LNCaP clone FGC (cell line): ENCODE results near the gene TRPM7.

ENCODE experiments used
- DNase-seq: peaks from one replicate; pipeline ENCODE4 v3.0.0-alpha.2; 2011; ENCODE audit warnings: low read depth
- H3K4me3 ChIP-seq: 2 replicates; pipeline ENCODE4 v1.5.1; 2011; ENCODE audit warnings: mild to moderate bottlenecking, low read depth, low read length, control low read depth
- TF ChIP-seq, protein P1 (sequence below): IDR thresholded peaks from 2 replicates; pipeline ENCODE4 v1.5.1; 2012; ENCODE audit warnings: mild to moderate bottlenecking; ENCODE audit not compliant: control insufficient read depth, insufficient read depth; ENCODE audit errors: extremely low read depth

Gene TRPM7

DNA sequence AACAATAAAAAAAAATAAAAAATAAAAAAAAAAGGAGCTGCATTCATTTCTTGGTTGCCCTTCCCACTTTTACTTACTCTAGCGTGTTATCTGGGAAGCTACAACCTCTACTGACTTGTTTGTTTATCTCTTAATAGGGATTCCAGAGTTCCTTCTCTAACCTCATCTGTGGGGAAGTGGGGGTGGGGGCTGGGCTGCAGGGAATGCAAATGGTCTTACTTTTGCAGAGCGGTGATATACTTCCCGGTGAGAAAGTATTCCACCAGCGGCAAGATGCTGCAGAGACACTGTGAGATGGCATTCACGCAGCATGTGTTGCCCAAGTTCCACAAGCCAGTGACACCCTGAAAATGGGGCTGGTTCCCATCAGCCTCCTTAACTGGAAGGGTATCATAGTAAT is 142.2 kb downstream of the TRPM7 start:
- TF ChIP-seq, protein P1, sequence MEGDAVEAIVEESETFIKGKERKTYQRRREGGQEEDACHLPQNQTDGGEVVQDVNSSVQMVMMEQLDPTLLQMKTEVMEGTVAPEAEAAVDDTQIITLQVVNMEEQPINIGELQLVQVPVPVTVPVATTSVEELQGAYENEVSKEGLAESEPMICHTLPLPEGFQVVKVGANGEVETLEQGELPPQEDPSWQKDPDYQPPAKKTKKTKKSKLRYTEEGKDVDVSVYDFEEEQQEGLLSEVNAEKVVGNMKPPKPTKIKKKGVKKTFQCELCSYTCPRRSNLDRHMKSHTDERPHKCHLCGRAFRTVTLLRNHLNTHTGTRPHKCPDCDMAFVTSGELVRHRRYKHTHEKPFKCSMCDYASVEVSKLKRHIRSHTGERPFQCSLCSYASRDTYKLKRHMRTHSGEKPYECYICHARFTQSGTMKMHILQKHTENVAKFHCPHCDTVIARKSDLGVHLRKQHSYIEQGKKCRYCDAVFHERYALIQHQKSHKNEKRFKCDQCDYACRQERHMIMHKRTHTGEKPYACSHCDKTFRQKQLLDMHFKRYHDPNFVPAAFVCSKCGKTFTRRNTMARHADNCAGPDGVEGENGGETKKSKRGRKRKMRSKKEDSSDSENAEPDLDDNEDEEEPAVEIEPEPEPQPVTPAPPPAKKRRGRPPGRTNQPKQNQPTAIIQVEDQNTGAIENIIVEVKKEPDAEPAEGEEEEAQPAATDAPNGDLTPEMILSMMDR: no peak

DNA sequence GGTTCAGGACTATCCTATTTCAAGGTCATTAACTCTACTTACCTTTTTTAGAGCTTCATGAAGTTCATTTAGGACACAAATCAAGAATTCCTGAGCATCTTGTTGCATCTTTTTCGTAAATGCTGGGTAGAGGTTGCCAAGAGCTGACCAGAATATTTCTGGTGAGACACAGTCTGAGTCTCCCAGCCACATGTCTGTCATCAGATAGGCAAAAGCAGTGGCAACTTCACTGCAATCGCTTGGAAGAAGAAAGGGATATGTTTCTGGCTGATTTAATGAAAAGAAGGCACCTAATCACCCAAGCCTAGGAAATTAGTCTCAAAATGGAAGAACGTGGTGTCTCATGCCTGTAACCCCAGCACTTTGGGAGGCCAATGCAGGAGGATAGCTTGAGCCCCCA is 143.0 kb downstream of the TRPM7 start:
- no peak for DNase-seq
- H3K4me3 ChIP-seq: no peak overlapping the region
- TF ChIP-seq, protein P1: no peak

More for the DNA sequence above, 142.2 kb downstream of the TRPM7 start:
- H3K4me3 ChIP-seq: no peak overlapping the region
- no peak for DNase-seq

DNA sequence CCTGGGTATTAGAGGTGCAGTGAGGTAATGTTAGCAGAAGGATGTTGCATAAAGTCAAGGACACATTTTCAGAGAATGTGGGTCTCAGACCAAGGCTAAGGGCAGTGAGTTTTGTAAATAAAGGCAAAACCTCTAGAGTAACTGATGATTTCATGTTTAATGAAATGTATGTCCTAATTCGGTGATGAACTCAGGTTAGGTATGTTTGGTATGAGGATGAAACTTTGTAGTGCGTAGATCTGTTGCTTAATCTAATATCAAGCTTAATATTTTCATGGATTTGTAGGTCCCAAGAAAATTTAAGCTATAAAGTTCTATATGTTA is 143.7 kb downstream of the TRPM7 start:
- H3K4me3 ChIP-seq: no peak overlapping the region
- TF ChIP-seq, protein P1: no peak
- no peak for DNase-seq

DNA sequence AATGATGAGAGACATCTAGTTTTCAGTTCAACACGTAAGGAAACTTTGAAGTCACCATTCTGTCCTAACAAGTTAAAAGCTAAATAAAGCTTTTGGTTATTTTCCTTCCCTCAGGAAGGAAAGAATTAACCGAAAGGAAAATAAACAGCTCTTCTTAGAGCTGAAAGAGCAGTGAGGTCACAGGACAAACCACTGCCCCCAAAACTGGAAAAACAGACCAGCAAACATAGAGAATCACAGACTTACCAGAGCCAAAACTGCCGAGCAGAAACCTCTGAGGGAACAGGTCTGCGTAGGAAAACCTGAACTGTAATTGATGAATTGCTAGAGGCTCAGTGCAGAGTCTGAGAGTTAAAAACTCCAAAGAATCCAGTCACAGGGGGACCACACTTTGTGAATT is 154.8 kb downstream of the TRPM7 start:
- no peak for DNase-seq
- H3K4me3 ChIP-seq: no peak overlapping the region
- TF ChIP-seq, protein P1: no peak

DNA sequence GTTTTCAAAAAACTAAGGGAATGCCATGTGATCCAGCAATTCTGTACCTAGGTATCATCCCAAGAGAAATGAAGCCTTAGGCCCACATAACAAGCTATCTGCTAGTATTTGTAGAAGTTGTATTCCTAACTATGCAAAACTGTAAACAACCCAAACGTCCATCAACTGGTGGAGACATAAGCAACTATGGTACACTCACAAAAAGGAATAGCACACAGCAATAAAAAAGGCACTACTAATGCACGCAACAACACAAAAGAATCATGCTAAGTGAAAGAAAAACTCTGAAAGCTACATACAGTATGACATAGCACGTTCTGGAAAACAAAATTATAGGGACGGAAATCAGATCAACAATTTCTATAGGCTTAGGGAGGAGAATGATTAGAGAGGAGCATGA is 155.4 kb downstream of the TRPM7 start:
- TF ChIP-seq, protein P1: no peak
- no peak overlapping the region for H3K4me3 ChIP-seq
- DNase-seq: no peak

DNA sequence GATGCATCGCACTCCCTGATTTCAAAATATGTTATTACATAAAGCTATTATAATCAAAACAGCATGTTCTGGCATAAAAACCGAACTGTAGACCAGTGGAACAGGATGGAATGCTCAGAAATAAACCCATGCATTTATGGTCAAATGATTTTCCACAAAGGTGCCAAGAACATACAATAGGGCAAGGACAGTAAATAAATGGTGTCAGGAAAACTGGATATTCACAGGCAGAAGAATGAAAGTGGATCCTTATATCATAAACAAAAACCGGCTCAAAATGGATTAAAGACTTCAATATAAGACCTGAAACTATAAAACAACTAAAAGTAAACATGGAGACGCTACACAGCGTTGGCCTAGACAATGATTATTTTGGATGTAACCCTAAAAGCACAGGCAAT is 162.7 kb downstream of the TRPM7 start:
- TF ChIP-seq, protein P1: no peak
- peak; percentile 95 for DNase-seq
- no peak overlapping the region for H3K4me3 ChIP-seq

DNA sequence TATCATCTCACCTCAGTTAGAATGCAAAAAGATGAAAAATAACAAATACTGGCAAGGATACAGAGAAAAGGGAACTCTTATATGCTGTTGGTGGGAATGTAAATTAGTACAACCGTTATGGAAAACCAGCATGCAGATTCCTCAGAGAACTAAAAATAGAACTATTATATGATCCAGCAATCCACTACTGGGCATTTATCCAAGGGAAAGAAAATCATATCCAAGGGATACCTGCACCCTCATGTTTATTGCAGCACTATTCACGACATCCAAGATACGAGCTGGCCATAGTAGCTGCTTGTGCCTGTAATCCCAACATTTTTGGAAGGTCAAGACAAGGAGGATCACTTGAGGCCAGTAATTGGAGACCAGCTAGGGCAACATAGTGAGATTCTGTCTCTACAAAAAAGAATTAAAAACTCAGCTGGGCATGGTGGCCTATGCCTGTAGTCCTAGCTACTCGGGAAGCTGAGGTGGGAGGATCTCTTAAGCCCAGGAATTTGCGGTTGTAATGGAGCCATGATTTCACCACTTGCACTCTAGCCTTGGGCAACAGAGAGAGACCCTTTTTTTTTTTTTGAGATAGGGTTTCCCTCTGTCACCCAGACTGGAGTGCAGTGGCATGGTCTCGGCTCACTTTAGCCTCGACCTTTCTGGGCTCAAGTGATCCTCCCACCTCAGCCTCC is 166.7 kb downstream of the TRPM7 start:
- no peak overlapping the region for H3K4me3 ChIP-seq
- TF ChIP-seq, protein P1: no peak
- no peak for DNase-seq
